HepG2 (cell line): ENCODE results near the gene ABHD13. TPM values are rescaled to one million over a fixed set of nuclear protein-coding genes. Genes with fewer than 3 reads are reported as not detected.

ENCODE experiments used
- AFF4 ChIP-seq: sonication (generic); formaldehyde crosslinking; IDR thresholded peaks from 2 replicates; pipeline ENCODE4 v1.4.0; 2020; ENCODE audit warnings: missing genetic modification reagents
- AKNA ChIP-seq: sonication (generic); formaldehyde crosslinking; IDR thresholded peaks from 2 replicates; pipeline ENCODE4 v1.4.0; 2020; ENCODE audit warnings: missing genetic modification reagents, borderline replicate concordance
- CERS6 ChIP-seq: sonication (generic); formaldehyde crosslinking; IDR thresholded peaks from 2 replicates; pipeline ENCODE4 v1.5.0; 2020; ENCODE audit warnings: missing genetic modification reagents
- HDAC1 ChIP-seq: sonication (generic); formaldehyde crosslinking; IDR thresholded peaks from 2 replicates; pipeline ENCODE4 v1.5.1; 2020; ENCODE audit warnings: mild to moderate bottlenecking, missing genetic modification reagents
- HOXA3 ChIP-seq: sonication (generic); formaldehyde crosslinking; IDR thresholded peaks from 2 replicates; pipeline ENCODE4 v1.5.0; 2020; ENCODE audit warnings: missing genetic modification reagents
- KDM4B ChIP-seq: sonication (generic); formaldehyde crosslinking; IDR thresholded peaks from 2 replicates; pipeline ENCODE4 v1.4.0; 2020; ENCODE audit warnings: missing genetic modification reagents
- LRRFIP1 ChIP-seq: sonication (generic); formaldehyde crosslinking; conservative IDR thresholded peaks from 2 replicates; pipeline ENCODE4 v1.4.0; 2020; ENCODE audit warnings: missing genetic modification reagents
- MBD4 ChIP-seq: IDR thresholded peaks from 2 replicates; pipeline ENCODE4 v1.6.1; 2012; ENCODE audit warnings: low read length, inconsistent platforms, borderline replicate concordance
- RCOR2 ChIP-seq: IDR thresholded peaks from 2 replicates; pipeline ENCODE4 v1.6.1; 2016; ENCODE audit warnings: missing biosample characterization, missing genetic modification reagents
- ZC3H4 ChIP-seq: sonication (generic); formaldehyde crosslinking; IDR thresholded peaks from 2 replicates; pipeline ENCODE4 v1.4.0; 2020; ENCODE audit warnings: missing genetic modification reagents, borderline replicate concordance
- ZNF280D ChIP-seq: sonication (generic); formaldehyde crosslinking; IDR thresholded peaks from 2 replicates; pipeline ENCODE4 v1.5.1; 2020; ENCODE audit warnings: mild to moderate bottlenecking, missing genetic modification reagents
- ZNF33B ChIP-seq: sonication (generic); formaldehyde crosslinking; IDR thresholded peaks from 2 replicates; pipeline ENCODE4 v1.5.1; 2020; ENCODE audit warnings: mild to moderate bottlenecking, missing genetic modification reagents
- polyA plus RNA-seq, 8 experiments: library from polyadenylated mRNA; depleted of rRNA in 3 of 8; stranded (reverse) in 7 of 8; unstranded in 1 of 8; fragments of >200 nt; fragmentation: Illumina TruSeq in 4 of 8; extraction: Trizol in 4 of 8; gene quantifications; 2 replicates each; pipeline versions ENCODE4 v1.2.1 to v1.2.3, GENCODE V29; 2011 to 2016; ENCODE audit warnings: low read depth in 4 of 8, missing spikeins in 1 of 8, mixed read lengths in 1 of 8; ENCODE audit not compliant: insufficient read depth in 1 of 8
- total RNA-seq, 5 experiments: library from RNA; depleted of rRNA; stranded (reverse); fragments of >200 nt; fragmentation: Illumina TruSeq; extraction: Trizol; gene quantifications; 2 replicates each; pipeline ENCODE4 v1.2.3, GENCODE V29; 2016; ENCODE audit warnings: low read depth in 1 of 5

The ABHD13 gene
- total and polyA plus RNA-seq, 2 of the 13 experiments (the other 11 are each of a cell fraction or from before 2014, with no cell fraction given), result 4.3 to 6.2 TPM

GRCh38 chr13:108218044-108218974 lies at the start of gene ABHD13 (continued):
- no peak for TF ChIP-seq AFF4 (CRISPR knock-in tag)
- no peak for TF ChIP-seq AKNA (CRISPR knock-in tag)
- TF ChIP-seq ZNF33B (CRISPR knock-in tag), result no peak
- no peak for TF ChIP-seq MBD4
- TF ChIP-seq RCOR2, result no peak
- peak; percentile 76 for TF ChIP-seq HOXA3 (CRISPR knock-in tag)
- TF ChIP-seq LRRFIP1, result no peak
- TF ChIP-seq HDAC1, result peak; percentile 86
- no peak for TF ChIP-seq KDM4B (CRISPR knock-in tag)
- peak; percentile 90 for TF ChIP-seq ZNF280D
- no peak for TF ChIP-seq CERS6 (CRISPR knock-in tag)
- TF ChIP-seq ZC3H4 (CRISPR knock-in tag), result no peak
